ENCODE results near the gene SLC4A1AP. TPM values are rescaled to one million over a fixed set of nuclear protein-coding genes. Genes with fewer than 3 reads are reported as not detected.
A peak's percentile ranks its signal among the peaks of the same experiment; 100 is the strongest.

Gene SLC4A1AP
- total RNA-seq, 2 donors from 2014 or later = 15.0 to 17.2 TPM

- intact Hi-C loops (cut with DNase I) = no loop called here
- no peak for DNase-seq (ENCODE audit: low spot score)
Observed at GRCh38 chr2:27687232-27687631, 23.5 kb downstream of the SLC4A1AP start.

- intact Hi-C loops (cut with DNase I) = no loop called here
- DNase-seq (ENCODE audit: low spot score) = no peak
Observed at GRCh38 chr2:27689424-27689823, 25.7 kb downstream of the SLC4A1AP start.

- intact Hi-C loops (cut with DNase I) = no loop called here
- no peak for DNase-seq (ENCODE audit: low spot score)
Observed at GRCh38 chr2:27690052-27690451, 26.4 kb downstream of the SLC4A1AP start.

DNA sequence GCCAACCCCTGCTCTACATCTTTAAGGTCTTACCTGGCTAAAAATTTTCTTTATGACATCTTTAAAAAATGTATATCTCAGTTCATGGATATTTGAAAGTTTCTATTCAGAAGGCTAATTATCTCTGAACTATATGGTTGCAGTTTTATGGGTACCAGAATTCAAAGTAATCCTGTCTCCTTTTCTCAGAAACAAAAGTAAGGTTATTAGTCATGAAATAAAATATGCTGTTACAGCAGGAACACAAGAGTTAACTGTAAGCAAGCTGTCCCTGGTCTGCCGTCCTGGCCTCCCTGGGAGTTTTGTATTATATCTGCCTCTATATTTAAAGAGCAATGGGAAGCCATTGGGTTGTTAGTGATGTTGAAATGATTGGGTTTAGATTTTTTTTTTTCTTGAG is 34.0 kb downstream of the SLC4A1AP start:
- no peak for DNase-seq (ENCODE audit: low spot score)
- intact Hi-C loops (cut with DNase I) = no loop called here

GRCh38 chr2:27701676-27702075 is 38.0 kb downstream of the SLC4A1AP start:
- DNase-seq (ENCODE audit: low spot score) = no peak
- intact Hi-C loops (cut with DNase I) = loop anchor here (5.0 to 10.0 kb wide), 3 partner anchors 183 to 753 kb away; no protein-coding TSS in a partner anchor

DNA sequence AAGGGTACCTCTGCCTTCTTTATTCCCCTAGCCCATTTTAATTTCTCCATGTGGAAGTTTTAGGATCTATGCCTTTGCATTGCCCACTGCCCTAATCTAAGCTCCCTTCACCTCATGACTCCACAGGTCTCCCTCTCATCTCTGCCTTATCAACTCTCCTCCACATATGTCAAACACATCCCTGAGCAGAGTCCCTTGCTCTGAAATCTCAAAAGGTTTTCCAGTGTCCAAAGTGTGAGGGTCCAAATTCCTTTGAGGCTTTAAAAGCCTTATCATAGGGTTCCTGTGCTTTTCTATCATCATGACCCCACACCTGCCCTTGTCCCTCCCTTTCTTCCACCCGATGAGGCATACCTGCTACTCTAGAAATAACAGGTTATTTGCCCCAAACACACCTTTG is 38.6 kb downstream of the SLC4A1AP start:
- no peak for DNase-seq (ENCODE audit: low spot score)
- intact Hi-C loops (cut with DNase I) = loop anchor here (5.0 to 10.0 kb wide), 3 partner anchors 182 to 752 kb away; no protein-coding TSS in a partner anchor

DNA sequence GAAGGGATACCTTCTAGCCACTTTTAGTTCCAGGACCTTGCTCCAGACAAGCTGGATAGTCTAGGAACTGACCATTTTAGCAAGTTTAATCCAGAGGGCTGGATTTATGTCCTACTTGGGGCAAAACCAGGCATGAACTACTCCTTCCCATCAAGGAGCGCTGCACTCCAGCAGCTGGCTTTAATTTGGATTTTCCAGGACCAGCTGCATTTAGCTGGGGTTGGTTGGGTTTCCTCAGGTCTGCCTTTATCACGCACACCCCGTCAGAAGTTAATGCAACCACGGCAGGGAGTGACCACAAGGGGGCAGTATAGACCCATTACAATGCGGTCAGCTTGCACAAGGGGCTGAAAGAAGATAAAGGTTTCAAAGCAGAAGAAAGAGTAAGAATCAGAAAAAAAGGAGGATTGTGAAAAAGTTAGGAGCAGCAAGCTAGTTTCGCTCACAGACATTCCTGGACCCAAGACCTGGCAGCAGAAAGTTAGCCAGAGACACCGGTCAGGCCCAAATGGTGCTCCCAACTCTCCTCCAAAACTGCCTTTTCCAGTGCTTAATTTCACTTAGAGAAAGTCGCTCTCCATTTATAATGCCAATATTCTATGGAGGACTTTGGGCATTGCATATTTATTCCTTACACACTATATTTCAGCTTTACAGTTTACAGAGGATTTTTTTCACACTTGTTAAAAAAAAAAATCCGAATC is 40.1 kb downstream of the SLC4A1AP start:
- DNase-seq (ENCODE audit: low spot score) = peak; percentile 91
- intact Hi-C loops (cut with DNase I) = loop anchor here (5.0 to 10.0 kb wide), 3 partner anchors 181 to 751 kb away; no protein-coding TSS in a partner anchor

DNA sequence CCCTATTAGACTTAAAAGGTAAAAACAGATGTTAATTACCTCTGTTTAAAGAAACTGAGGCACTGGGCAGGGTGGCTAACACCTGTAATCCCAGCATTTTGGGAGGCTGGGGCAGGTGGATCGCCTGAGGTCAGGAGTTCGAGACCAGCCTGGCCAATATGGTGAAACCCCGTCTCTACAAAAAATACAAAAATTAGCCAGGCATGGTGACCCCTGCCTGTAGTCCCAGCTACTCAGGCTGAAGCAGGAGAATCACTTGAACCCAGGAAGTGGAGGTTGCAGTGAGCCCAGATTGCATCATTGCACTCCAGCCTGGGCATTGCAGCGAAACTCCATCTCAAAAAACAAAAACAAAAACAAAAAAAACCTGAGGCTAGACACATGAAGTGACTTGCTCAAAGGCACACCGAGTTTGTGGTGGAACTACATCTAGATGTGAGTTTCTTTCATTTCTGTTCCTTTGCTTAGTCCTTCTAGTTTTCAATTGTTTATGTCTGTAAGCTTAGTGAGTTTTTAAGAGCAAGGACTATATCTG is 40.7 kb downstream of the SLC4A1AP start:
- intact Hi-C loops (cut with DNase I) = loop anchor here (5.0 to 10.0 kb wide), 3 partner anchors 180 to 750 kb away; no protein-coding TSS in a partner anchor
- no peak for DNase-seq (ENCODE audit: low spot score)

DNA sequence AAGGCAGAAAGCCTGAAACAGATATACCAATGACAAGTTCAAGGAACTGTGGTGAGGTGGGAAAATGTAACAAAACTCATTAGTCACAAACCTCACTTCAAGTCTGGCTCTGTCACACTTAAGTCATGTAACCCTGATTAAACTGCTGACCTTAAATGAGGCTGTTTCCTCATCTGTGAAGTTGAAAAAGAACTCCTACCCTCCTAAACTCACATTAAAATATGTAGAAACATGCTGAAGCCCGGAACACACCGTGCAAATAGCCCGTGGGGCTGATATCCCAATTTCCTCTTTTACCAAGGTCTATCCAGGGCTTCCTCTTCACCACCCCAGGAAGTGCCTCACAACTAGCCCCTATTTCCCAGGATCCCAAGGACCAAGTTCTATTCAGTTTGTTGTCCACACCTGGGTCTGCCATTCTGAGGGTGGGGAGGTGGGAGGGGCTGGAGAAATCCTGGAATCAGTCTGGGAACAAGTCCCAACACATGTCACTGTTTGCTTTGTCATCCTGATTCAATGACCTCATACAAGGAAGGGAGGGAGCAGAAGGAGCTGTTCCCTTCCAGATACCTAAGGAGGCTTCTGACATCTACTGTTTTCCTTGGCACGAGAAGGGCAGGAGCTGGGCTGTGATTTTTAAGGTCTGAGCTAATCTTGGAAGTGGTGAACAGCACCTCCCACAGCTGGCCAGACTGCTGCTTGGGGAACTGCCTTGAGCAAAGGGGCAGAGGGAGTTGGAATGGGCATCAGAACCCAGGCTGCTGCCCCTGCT is 42.3 kb downstream of the SLC4A1AP start:
- DNase-seq (ENCODE audit: low spot score) = peak; percentile 89
- intact Hi-C loops (cut with DNase I) = loop anchor here (5.0 to 10.0 kb wide), 3 partner anchors 179 to 749 kb away; partner anchors contain the start of gene FOSL2 (in 1 of the 2)

- no peak for DNase-seq (ENCODE audit: low spot score)
- intact Hi-C loops (cut with DNase I) = loop anchor here (5.0 to 10.0 kb wide), 3 partner anchors 177 to 747 kb away; partner anchors contain the start of gene FOSL2 (in 1 of the 2)
Observed at GRCh38 chr2:27707462-27708256, 44.0 kb downstream of the SLC4A1AP start.

DNA sequence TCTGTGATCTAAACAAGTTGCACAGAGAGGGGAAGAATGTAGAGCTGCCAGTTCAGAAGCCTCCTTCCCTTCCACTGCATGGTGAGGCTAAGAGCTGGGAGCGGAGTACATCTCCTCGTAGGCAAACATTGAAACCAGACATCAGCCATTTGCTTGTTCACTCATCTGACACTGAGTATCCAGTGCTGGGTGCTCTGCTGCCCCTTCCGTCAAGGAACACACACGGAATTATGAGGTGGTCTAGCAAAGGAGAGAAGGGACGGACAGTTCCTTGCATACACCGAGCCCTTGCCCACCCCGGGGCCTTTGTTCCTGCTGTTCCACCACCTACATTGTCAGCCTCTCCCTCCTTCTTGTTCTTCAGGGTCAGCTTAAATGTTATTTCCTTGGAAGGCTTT is 44.6 kb downstream of the SLC4A1AP start:
- no peak for DNase-seq (ENCODE audit: low spot score)
- intact Hi-C loops (cut with DNase I) = loop anchor here (5.0 to 10.0 kb wide), 3 partner anchors 177 to 747 kb away; partner anchors contain the start of gene FOSL2 (in 1 of the 2)

DNA sequence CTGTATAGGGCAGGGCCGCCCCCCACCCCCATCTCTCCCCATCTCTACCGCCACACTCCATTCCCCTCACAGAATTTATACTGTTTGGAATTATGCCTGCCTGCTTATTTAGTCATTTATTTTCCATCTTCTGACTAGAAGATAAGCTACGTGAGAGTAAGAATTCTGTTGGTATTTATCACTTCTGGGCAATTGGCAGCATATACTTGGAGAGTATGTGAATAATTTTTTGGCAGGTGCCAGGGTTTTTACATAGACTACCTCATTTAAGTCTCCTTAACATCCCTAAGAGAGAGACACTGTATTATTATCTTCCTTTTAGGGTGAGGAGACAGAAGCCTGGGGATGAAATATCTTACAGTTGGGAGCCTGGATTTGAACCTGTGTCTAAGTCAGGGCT is 45.0 kb downstream of the SLC4A1AP start:
- no peak for DNase-seq (ENCODE audit: low spot score)
- intact Hi-C loops (cut with DNase I) = loop anchor here (5.0 to 10.0 kb wide), 3 partner anchors 176 to 746 kb away; partner anchors contain the start of gene FOSL2 (in 1 of the 2)

- intact Hi-C loops (cut with DNase I) = loop anchor here (5.0 to 10.0 kb wide), 3 partner anchors 175 to 745 kb away; partner anchors contain the start of gene FOSL2 (in 1 of the 2)
- DNase-seq (ENCODE audit: low spot score) = no peak
Observed at GRCh38 chr2:27709326-27709725, 45.6 kb downstream of the SLC4A1AP start.

- DNase-seq (ENCODE audit: low spot score) = no peak
- intact Hi-C loops (cut with DNase I) = loop anchor here (5.0 to 10.0 kb wide), 3 partner anchors 175 to 745 kb away; partner anchors contain the start of gene FOSL2 (in 1 of the 2)
Observed at GRCh38 chr2:27709960-27710575, 46.4 kb downstream of the SLC4A1AP start.

DNA sequence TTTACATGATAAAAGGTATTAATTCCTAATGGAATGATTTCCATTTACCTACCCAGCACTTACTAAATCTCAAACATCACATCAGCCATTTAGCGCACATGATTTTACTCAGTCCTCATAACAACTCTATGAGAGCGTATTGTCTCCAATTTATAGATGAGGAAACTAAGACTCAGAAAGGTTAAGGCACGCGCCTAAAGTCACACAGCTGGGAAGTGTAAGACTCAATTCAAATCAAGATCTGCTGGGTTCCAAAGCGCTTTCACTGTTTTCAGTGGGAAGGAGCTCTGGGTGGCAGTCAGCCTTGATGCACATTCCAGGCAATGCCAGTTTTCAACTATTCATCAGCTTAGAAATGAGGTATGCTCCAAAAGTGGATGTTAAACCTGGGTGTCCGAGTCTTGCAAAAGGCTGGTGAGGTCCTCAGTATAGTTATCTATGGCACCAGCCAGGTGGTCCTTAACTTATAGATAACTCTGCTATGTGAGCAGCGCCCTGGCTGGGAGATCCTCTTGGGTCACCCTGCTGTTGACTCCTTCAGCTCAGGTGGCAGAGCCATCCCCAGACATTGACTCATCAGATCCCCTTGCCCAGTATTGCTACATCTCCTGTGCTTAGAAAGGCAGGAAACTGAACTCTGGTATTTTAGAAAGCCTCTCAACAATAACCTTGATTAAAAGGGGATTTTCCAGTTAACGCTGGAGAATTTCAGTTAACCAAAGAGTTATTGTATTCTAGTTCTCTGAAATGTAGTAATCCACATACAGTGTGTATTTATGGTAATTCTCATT is 47.1 kb downstream of the SLC4A1AP start:
- intact Hi-C loops (cut with DNase I) = no loop called here
- no peak for DNase-seq (ENCODE audit: low spot score)

GRCh38 chr2:27711804-27712203 is 48.1 kb downstream of the SLC4A1AP start:
- intact Hi-C loops (cut with DNase I) = no loop called here
- no peak for DNase-seq (ENCODE audit: low spot score)

DNA sequence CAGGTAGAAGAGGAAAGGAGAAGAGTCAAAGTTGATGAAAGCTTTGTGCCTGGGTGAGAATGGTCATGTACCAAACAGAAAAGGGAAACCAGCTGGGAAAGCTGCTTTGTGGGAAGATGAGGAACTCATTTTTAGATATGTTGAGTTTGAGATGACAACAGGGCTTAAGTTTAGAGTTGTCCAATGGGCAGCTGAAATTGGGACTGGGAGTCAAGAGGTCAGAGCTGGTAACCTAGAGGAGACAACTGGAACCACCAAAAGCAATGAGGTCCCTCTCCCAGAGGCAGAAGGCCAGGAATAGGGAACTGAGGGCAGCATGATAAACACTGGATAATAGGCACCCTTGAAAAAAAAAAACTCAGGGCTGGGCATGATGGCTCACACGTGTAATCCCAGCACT is 48.8 kb downstream of the SLC4A1AP start:
- no peak for DNase-seq (ENCODE audit: low spot score)
- intact Hi-C loops (cut with DNase I) = no loop called here

- intact Hi-C loops (cut with DNase I) = no loop called here
- no peak for DNase-seq (ENCODE audit: low spot score)
Observed at GRCh38 chr2:27713201-27713600, 49.5 kb downstream of the SLC4A1AP start.

All from posterior vena cava (tissue), 2 donors.